ENCODE results near the gene CERK. TPM values are rescaled to one million over a fixed set of nuclear protein-coding genes. Genes with fewer than 3 reads are reported as not detected.

The CERK gene
- total RNA-seq, 1 experiment from 2014 or later = 30.1 TPM

GRCh38 chr22:46769706-46770105 is 31.7 kb upstream of the CERK start:
- no peaks in the 10 kb centered on the region for H3K9me3 ChIP-seq
- no peak for DNase-seq
- H3K27me3 ChIP-seq = no peaks in the 10 kb centered on the region
- no peak overlapping the region for H3K4me3 ChIP-seq
- no peaks in the 10 kb centered on the region for H3K36me3 ChIP-seq

GRCh38 chr22:46769191-46769675 is 31.2 kb upstream of the CERK start:
- DNase-seq = no peak
- H3K27me3 ChIP-seq = no peaks in the 10 kb centered on the region
- H3K36me3 ChIP-seq = no peaks in the 10 kb centered on the region
- H3K9me3 ChIP-seq = no peaks in the 10 kb centered on the region
- no peak overlapping the region for H3K4me3 ChIP-seq

- Histone ChIP-seq H3K4me3 (no peak overlapping the region), H3K27me3 (no peaks in the 10 kb centered on the region), H3K36me3 (no peaks in the 10 kb centered on the region), H3K9me3 (no peaks in the 10 kb centered on the region)
- DNase-seq = no peak
Measured at GRCh38 chr22:46767249-46767985, 29.4 kb upstream of the CERK start.

DNA sequence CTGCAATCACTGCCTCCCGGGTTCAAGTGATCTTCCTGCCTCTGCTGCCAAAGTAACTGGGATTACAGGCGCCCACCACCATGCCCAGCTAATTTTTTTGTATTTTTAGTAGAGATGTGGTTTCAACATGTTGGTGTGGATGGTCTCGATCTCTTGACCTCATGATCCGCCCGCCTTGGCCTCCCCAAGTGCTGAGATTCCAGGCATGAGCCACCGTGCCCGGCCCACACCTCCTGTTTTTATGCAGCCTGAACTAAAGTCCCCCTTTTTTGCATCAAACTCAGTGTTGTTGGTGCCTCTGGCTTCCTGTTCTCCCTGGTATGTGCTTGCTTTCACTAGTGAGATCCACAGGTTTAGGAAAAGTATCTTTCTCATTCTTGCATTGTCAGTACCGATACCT is 28.6 kb upstream of the CERK start:
- H3K36me3 ChIP-seq = no peaks in the 10 kb centered on the region
- DNase-seq = no peak
- H3K4me3 ChIP-seq = no peak overlapping the region
- no peaks in the 10 kb centered on the region for H3K27me3 ChIP-seq
- no peaks in the 10 kb centered on the region for H3K9me3 ChIP-seq

GRCh38 chr22:46764779-46765485 is 26.9 kb upstream of the CERK start:
- DNase-seq = no peak
- H3K36me3 ChIP-seq = peaks cover 12% of the 10 kb centered on the region
- H3K9me3 ChIP-seq = no peaks in the 10 kb centered on the region
- H3K27me3 ChIP-seq = no peaks in the 10 kb centered on the region
- no peak overlapping the region for H3K4me3 ChIP-seq

GRCh38 chr22:46764140-46764680 is 26.2 kb upstream of the CERK start:
- no peak for DNase-seq
- H3K27me3 ChIP-seq = no peaks in the 10 kb centered on the region
- H3K36me3 ChIP-seq = peaks cover 12% of the 10 kb centered on the region
- H3K9me3 ChIP-seq = no peaks in the 10 kb centered on the region
- H3K4me3 ChIP-seq = no peak overlapping the region

DNA sequence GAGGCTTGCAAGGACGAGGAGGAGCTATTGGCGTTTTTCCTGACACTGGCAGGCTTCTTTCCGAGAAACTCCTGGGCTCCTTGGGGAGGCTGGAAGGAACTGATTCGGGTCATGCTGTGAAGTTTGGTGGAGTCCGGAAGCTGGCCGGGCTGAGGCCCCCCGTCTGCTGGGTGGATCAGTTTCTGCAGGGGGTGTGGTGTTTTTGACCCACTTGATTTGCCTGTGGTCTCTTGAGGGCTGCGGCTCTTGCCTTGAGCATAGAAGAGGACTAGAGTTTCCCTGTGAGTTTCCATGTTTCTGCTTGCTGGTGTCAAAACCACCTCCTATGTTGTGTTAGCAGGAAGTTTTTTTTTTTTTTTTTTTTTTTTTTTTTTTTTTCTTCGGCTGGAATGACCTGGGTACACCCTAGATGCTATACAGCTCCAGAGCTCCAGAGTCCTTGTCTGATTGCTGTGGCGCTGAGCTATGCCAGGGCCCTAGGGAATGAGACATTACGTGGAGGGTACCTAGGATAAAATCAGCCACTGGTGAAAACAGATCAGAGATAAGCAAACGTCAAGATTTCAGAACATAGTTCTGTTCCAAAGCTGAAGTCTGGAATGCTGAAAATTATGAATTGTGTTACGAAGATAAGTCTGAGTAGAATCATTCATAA is 25.1 kb upstream of the CERK start:
- peaks cover 12% of the 10 kb centered on the region for H3K36me3 ChIP-seq
- peak; percentile 41 for DNase-seq
- no peaks in the 10 kb centered on the region for H3K27me3 ChIP-seq
- H3K9me3 ChIP-seq = no peaks in the 10 kb centered on the region
- H3K4me3 ChIP-seq = peak overlapping the region; percentile 66

- H3K36me3 ChIP-seq = peaks cover 12% of the 10 kb centered on the region
- H3K4me3 ChIP-seq = peak within 1 kb of the TSS; percentile 66
- peak; percentile 92 for DNase-seq
- H3K27me3 ChIP-seq = no peaks in the 10 kb centered on the region
- no peaks in the 10 kb centered on the region for H3K9me3 ChIP-seq
Measured at GRCh38 chr22:46762238-46763050, 24.4 kb upstream of the CERK start, which contains the start of gene TBC1D22A. TSS of gene TBC1D22A (plus strand) at chr22:46762650. CDS start at chr22:46762787, 137 bp downstream.

- Histone ChIP-seq H3K27me3 (no peaks in the 10 kb centered on the region), H3K9me3 (no peaks in the 10 kb centered on the region), H3K4me3 (peak overlapping the region; percentile 66), H3K36me3 (peaks cover 14% of the 10 kb centered on the region)
- no peak for DNase-seq
Measured at GRCh38 chr22:46761539-46762237, 23.6 kb upstream of the CERK start.

GRCh38 chr22:46761017-46761416 is 23.0 kb upstream of the CERK start:
- DNase-seq = no peak
- Histone ChIP-seq H3K27me3 (no peaks in the 10 kb centered on the region), H3K36me3 (peaks cover 15% of the 10 kb centered on the region), H3K4me3 (peak overlapping the region; percentile 66), H3K9me3 (peaks cover 5% of the 10 kb centered on the region; the same call in 1 of the 2 replicates)

DNA sequence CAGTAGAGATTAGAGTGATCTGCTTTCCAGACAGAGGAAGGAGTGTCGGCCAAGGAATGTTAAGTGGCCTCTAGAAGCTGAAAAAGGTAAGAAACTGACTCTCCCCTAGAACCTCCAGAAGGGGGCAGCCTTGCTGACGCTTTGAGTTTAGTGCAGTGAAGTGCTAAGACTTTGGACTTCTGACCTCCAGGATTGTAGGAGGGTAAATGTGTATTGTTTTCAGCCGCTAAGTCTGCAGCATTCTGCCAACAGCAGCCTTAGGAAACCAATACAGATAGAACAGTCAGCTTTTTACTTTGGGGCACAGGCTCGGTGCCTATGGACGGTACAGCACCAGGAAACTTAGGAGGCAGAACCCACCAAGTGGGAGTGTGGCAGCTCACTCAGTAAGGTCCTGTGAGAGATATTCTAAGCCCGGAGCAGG is 20.8 kb upstream of the CERK start:
- Histone ChIP-seq H3K9me3 (peaks cover 6% of the 10 kb centered on the region; the same call in 1 of the 2 replicates), H3K27me3 (no peaks in the 10 kb centered on the region), H3K36me3 (peaks cover 15% of the 10 kb centered on the region), H3K4me3 (no peak overlapping the region)
- peak; percentile 35 for DNase-seq

GRCh38 chr22:46758121-46758520 is 20.1 kb upstream of the CERK start:
- Histone ChIP-seq H3K27me3 (no peaks in the 10 kb centered on the region), H3K4me3 (no peak overlapping the region), H3K36me3 (peaks cover 15% of the 10 kb centered on the region), H3K9me3 (peaks cover 6% of the 10 kb centered on the region; the same call in 1 of the 2 replicates)
- no peak for DNase-seq

DNA sequence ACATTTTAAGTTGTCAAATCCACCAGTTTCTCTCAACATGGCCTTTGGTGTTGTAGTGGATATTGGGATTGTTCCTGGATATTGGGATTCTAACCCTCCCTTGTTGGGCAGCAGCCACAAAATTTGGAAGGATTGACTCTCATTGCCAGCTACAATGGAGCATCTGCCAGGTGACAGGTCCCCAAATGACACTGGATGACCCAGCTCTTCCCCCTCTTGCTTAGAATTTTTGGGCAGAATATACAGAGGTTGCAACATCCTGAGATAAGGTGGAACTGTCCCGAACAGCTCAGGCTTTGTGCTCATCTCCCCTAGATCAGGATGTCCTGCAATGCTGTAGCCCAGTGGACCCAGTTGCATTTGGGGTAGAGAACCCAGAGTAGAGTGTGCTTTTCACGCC is 19.1 kb upstream of the CERK start:
- no peak for DNase-seq
- Histone ChIP-seq H3K9me3 (peaks cover 6% of the 10 kb centered on the region; the same call in 1 of the 2 replicates), H3K4me3 (no peak overlapping the region)

GRCh38 chr22:46756097-46756496 is 18.0 kb upstream of the CERK start:
- Histone ChIP-seq H3K36me3 (peaks cover 14% of the 10 kb centered on the region), H3K4me3 (no peak overlapping the region), H3K27me3 (no peaks in the 10 kb centered on the region), H3K9me3 (peaks cover 6% of the 10 kb centered on the region; the same call in 1 of the 2 replicates)
- no peak for DNase-seq

More for the DNA sequence above, 19.1 kb upstream of the CERK start:
- Histone ChIP-seq H3K27me3 (no peaks in the 10 kb centered on the region), H3K36me3 (peaks cover 15% of the 10 kb centered on the region)

- Histone ChIP-seq H3K36me3 (peaks cover 9% of the 10 kb centered on the region), H3K4me3 (no peak overlapping the region), H3K27me3 (no peaks in the 10 kb centered on the region), H3K9me3 (peaks cover 6% of the 10 kb centered on the region; the same call in 1 of the 2 replicates)
- no peak for DNase-seq
Measured at GRCh38 chr22:46755525-46755924, 17.5 kb upstream of the CERK start.

Data from MG63 (cell line).